ENCODE measurements around the gene ROPN1.
"Not testable (repeated sequence)": the region's sequence is repeated elsewhere in the genome, so short reads cannot be mapped to it uniquely, and the experiment has no call there.

ROPN1 gene

GRCh38 chr3:123966799-123967198 is 25.1 kb downstream of the ROPN1 start:
- not testable (repeated sequence) for H3K9me3 ChIP-seq (ENCODE audit: control insufficient read depth, insufficient read depth, low read length); H3K9me2 ChIP-seq (replicated peaks; ENCODE audit: control insufficient read depth, low read length); H3K4me1 ChIP-seq (ENCODE audit: control insufficient read depth, low read length); H3K4me3 ChIP-seq (ENCODE audit: low read length); H3F3A ChIP-seq (ENCODE audit: control insufficient read depth, insufficient read depth); H3K36me3 ChIP-seq (ENCODE audit: control insufficient read depth, low read length); H4K20me1 ChIP-seq (ENCODE audit: control insufficient read depth, insufficient read depth, low read depth, low read length); H3K4me2 ChIP-seq (ENCODE audit: low read length); H3K27ac ChIP-seq (ENCODE audit: low read depth, low read length); H3K79me2 ChIP-seq (ENCODE audit: control insufficient read depth, low read length)
- H3K27me3 ChIP-seq (ENCODE audit: control insufficient read depth, low read length) = peaks cover 24% of the 10 kb centered on the region

- not testable (repeated sequence) for H3K36me3 ChIP-seq (ENCODE audit: control insufficient read depth, low read length); H3K9me3 ChIP-seq (ENCODE audit: control insufficient read depth, insufficient read depth, low read length); H3K27ac ChIP-seq (ENCODE audit: low read depth, low read length); H3F3A ChIP-seq (ENCODE audit: control insufficient read depth, insufficient read depth); H3K4me2 ChIP-seq (ENCODE audit: low read length); H3K4me3 ChIP-seq (ENCODE audit: low read length); H4K20me1 ChIP-seq (ENCODE audit: control insufficient read depth, insufficient read depth, low read depth, low read length); H3K9me2 ChIP-seq (replicated peaks; ENCODE audit: control insufficient read depth, low read length)
- peaks cover 11% of the 10 kb centered on the region for H3K79me2 ChIP-seq (ENCODE audit: control insufficient read depth, low read length)
- H3K4me1 ChIP-seq (ENCODE audit: control insufficient read depth, low read length) = peaks cover 12% of the 10 kb centered on the region
- peaks cover 14% of the 10 kb centered on the region for H3K27me3 ChIP-seq (ENCODE audit: control insufficient read depth, low read length)
Observed at GRCh38 chr3:123964793-123965192, 27.1 kb downstream of the ROPN1 start.

- Histone ChIP-seq H3K4me2 (ENCODE audit: low read length) (peak overlapping the region; percentile 70), H3K36me3 (ENCODE audit: control insufficient read depth, low read length) (peaks cover 14% of the 10 kb centered on the region), H3K9me2 (replicated peaks; ENCODE audit: control insufficient read depth, low read length) (no peaks in the 10 kb centered on the region), H3K27ac (ENCODE audit: low read depth, low read length) (peak overlapping the region; percentile 64), H3K4me1 (ENCODE audit: control insufficient read depth, low read length) (peaks cover 37% of the 10 kb centered on the region), H4K20me1 (ENCODE audit: control insufficient read depth, insufficient read depth, low read depth, low read length) (no peaks in the 10 kb centered on the region), H3K9me3 (ENCODE audit: control insufficient read depth, insufficient read depth, low read length) (no peaks in the 10 kb centered on the region), H3K79me2 (ENCODE audit: control insufficient read depth, low read length) (peaks cover 35% of the 10 kb centered on the region), H3K27me3 (ENCODE audit: control insufficient read depth, low read length) (peaks cover 9% of the 10 kb centered on the region; the same call in 1 of the 2 replicates), H3F3A (ENCODE audit: control insufficient read depth, insufficient read depth) (peaks cover 4% of the 10 kb centered on the region; the same call in 1 of the 2 replicates), H3K4me3 (ENCODE audit: low read length) (peak overlapping the region; percentile 74)
- no peak for TF ChIP-seq EZH2phosphoT487 (IDR thresholded peaks at IDR 0.05; ENCODE audit: borderline replicate concordance, low read length)
- no peak for TF ChIP-seq CTCF (IDR thresholded peaks at IDR 0.05; ENCODE audit: low read depth, low read length, poor library complexity, severe bottlenecking)
Observed at GRCh38 chr3:123961508-123961856, 30.4 kb downstream of the ROPN1 start.

- peaks cover 37% of the 10 kb centered on the region for H3K4me1 ChIP-seq (ENCODE audit: control insufficient read depth, low read length)
- H3K27ac ChIP-seq (ENCODE audit: low read depth, low read length) = peak within 1 kb of the TSS; percentile 64
- peak within 1 kb of the TSS; percentile 70 for H3K4me2 ChIP-seq (ENCODE audit: low read length)
- H3K9me3 ChIP-seq (ENCODE audit: control insufficient read depth, insufficient read depth, low read length) = no peaks in the 10 kb centered on the region
- no peak for TF ChIP-seq CTCF (IDR thresholded peaks at IDR 0.05; ENCODE audit: low read depth, low read length, poor library complexity, severe bottlenecking)
- TF ChIP-seq EZH2phosphoT487 (IDR thresholded peaks at IDR 0.05; ENCODE audit: borderline replicate concordance, low read length) = no peak
- peaks cover 4% of the 10 kb centered on the region; the same call in 1 of the 2 replicates for H3F3A ChIP-seq (ENCODE audit: control insufficient read depth, insufficient read depth)
- H3K4me3 ChIP-seq (ENCODE audit: low read length) = peak within 1 kb of the TSS; percentile 74
- H3K79me2 ChIP-seq (ENCODE audit: control insufficient read depth, low read length) = peaks cover 35% of the 10 kb centered on the region
- H4K20me1 ChIP-seq (ENCODE audit: control insufficient read depth, insufficient read depth, low read depth, low read length) = no peaks in the 10 kb centered on the region
- no peaks in the 10 kb centered on the region for H3K9me2 ChIP-seq (replicated peaks; ENCODE audit: control insufficient read depth, low read length)
- peaks cover 19% of the 10 kb centered on the region for H3K36me3 ChIP-seq (ENCODE audit: control insufficient read depth, low read length)
- peaks cover 9% of the 10 kb centered on the region; the same call in 1 of the 2 replicates for H3K27me3 ChIP-seq (ENCODE audit: control insufficient read depth, low read length)
Observed at GRCh38 chr3:123960781-123961507, 31.0 kb downstream of the ROPN1 start, which contains the start of gene CCDC14. CCDC14 (minus strand) TSS chr3:123961229; CDS start chr3:123961173, 56 bp downstream.
